GM18867 (cell line): Measurements from ENCODE around the gene POLN.

Experiments used
- ATAC-seq: cut with Tn5 transposase; IDR thresholded peaks from one replicate; pipeline ENCODE4 v1.9.1; 2021; ENCODE audit warnings: mild to moderate bottlenecking, moderate library complexity; ENCODE audit not compliant: unreplicated experiment

The POLN gene

DNA sequence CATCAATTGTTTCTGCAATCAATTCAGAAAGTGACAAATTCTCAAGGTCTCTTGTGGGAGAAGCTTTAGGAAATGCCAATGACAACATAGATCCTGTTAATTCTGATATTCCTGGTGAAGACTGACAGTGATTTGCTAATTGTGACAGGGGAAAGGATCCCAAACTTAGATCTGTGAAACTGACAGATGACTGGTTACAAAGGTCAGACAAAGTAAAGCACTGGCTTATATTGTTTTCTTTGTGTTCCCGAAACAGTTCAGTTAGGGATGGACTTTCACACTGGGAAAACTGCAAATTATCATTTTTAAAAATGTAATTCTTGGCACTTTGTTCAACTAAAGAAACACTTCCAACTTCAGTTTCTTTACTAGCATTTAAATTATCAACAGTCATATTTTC is 152.7 kb downstream of the POLN start:
- ATAC-seq = no peak

DNA sequence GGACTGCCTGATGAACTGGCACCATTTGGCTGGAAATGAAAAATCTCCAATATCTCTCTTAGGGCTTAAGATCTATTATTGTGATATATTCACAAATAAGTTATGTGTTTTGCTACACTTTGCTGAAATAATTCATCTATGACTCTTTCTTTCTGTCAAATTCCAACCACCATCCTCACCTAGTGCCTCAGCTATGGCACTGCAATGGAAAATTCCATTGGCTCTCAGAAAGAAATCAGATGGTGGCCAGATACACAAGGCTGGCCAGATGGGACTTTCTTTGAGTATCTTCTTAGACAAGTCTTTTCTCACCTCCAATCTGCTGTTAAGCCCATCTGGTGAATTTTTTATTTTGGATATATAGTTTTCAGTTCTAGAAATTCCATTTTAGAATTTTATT is 154.8 kb downstream of the POLN start:
- no peak for ATAC-seq

DNA sequence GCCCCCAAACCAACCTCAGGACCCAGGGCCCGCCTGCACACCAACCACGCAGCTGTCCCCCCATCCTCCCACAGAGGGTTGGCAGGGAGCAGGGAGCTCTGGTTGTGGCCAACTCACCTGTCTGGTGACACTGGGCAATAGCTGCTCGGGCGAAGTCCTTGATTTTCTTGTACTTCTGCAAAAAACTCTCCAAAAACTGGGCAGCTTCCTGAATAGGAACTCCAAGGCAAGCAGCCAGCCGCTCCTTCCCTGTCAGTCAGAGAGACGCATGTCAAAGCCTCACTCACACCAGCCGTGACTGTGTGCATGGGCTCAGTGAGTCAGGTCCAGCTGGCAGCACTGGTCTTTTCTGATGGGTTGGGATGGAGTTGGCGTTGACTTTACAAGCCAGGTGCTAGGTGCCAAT is 156.4 kb downstream of the POLN start:
- ATAC-seq = no peak

DNA sequence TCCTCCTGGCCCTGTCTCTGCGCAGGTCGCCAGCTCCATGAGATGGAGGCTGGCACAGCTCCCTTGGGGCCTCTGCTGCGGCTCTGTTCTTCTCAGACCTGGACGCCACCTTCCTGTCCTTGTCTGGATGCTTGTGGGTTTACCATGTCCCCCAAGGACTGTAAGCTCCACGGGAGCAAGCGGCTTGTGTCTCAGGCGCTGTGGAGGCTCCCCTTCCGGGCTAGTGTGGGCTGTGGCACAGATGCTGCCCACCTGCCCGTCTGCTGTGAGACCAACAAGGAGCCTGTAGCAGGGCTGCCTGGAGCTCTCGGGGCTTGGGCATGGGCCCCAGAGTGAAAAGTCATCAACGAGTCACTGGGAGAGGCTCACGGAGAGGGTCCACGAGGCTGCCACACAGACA is 157.6 kb downstream of the POLN start:
- ATAC-seq = no peak

DNA sequence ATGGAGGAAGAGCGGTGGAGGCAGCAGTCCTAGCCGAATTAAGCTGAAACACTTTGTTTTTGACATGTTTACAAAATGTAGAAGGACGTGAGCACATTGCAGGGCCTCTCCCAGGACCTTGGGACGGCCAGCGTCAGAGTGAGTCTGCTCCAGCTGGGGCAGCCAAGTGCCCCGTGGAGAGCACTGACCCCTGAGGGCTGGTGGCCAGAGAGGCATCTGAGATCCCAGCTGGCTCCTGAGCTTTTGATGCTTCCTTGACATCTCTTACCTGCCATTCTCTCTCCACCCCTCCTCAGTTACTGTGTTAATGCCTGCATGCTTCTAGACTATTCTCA is 158.1 kb downstream of the POLN start:
- ATAC-seq = no peak

DNA sequence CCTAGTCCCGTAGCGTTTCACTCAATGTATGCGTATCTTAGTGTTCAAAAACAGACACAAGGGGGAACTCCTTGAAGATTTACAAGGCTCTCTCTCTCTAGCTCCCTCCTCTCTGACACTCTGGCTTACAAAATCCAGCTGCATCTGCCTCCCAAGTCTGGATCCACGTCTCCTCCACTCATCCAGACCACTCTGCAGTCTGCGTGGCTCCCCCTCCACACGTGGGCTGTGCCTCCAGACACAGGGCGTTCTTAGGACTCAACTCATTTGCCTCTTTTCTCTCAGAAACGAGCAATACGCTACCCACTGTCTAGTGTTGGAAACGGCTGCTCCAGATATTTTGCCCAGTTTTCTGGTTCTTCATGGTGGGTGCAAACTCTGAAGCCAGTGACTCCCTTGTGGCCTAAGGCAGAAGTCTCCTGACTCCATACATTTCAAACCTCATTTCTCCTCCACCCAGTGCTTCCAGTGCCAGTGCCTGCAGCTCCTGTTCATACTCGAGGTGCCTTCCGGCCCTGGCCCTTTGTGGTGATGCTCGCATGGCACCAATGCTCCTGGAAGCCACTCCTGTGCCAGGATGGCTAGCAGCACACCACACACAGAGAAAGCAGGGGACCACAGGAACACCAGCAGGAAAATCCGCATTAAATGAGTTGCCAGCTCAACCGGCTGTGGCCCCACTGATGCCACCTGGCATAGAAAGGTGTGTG is 158.7 kb downstream of the POLN start:
- ATAC-seq = no peak

DNA sequence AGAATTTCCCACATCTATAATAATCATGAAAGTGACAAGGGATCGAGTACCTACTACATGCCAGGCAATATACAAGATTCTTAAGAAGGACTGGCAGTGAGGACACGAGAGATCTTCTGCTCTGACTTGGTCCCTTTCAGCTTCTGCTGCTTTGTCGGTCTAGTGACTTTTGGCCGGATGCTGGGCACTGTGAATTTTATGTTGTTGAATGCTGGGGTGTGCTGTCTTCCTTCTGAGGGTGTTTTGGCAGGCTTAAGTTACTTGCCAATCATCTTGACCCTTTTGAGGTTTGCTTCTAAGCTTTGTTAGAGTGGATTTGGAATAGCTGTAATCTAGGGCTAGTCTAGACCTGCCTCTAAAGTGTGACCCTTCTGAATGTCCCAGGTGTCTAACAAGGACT is 159.3 kb downstream of the POLN start:
- ATAC-seq = no peak

DNA sequence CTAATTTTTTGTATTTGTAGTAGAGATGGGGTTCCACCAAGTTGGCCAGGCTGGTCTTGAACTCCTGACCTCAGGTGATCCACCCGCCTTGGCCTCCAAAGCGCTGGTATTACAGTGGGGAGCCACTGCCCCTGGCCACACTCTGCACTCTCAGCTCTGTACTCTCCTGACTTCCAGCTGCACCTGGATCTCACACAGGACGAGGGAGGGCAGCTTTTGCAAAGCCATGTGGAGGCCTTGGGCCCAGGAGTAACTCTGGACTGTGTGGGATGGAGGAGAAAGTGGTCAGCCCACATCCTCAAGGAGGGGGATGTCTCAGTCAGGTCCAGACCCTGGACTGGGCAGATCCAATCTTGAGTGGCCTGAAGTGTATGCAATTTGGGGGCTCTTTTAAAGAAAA is 159.8 kb downstream of the POLN start:
- no peak for ATAC-seq

DNA sequence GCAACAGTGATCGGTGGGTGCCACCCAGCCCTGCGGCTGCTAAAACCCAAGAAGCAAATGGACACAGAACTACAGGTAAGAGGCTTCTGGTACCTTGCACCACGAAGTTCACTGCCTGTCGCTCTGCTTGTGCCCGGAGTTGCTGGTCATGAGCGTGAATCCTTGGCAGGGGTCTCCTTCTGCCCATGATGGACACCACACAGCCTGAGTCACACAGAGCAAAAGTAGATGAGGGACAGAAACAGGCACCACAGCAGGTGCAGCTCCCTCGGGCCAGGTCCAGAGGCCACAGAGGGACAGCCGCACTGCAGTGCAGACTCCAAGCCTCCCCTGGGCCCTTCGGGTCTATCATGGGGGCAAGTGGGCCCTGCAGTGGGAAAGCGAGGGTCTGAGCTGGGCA is 160.4 kb downstream of the POLN start:
- ATAC-seq = no peak

DNA sequence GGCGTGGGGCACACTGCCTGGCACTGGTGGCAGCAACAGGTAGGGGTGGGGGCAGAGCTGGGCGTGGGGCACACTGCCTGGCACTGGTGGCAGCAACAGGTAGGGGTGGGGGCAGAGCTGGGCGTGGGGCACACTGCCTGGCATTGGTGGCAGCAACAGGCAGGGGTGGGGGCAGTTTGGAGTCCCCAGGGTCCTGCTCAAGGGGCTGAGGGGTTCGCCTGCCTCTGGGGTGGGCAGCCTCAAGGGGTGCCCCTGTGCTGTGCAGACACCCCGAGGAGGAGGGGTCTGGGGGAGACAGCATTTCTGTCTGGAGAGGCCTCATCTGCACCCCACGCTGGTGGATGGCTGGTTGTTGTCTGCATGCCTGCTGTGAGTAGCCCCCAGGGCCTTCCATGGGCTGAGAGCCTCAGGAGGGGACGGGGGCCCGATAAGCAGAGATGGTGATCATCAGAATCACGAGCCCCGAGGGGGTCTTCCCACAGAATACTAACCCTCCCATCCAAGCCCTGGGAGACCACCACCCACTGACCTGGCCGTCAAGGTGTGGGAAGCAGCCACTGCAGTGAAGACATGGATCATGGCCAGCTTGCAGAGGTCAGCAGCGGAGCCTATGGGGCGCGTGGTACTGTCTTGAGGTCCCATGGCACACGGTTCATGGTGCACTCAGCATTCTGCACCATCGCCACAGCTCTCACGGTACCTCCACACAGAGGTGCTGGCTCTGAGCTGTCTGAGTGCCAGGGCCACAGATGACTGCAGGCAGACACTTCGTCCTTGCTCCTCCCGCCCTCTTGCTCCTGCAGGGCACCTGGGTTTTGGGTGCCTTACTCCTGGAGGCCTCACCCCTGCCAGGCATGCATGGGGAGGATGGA is 161.3 kb downstream of the POLN start:
- no peak for ATAC-seq

DNA sequence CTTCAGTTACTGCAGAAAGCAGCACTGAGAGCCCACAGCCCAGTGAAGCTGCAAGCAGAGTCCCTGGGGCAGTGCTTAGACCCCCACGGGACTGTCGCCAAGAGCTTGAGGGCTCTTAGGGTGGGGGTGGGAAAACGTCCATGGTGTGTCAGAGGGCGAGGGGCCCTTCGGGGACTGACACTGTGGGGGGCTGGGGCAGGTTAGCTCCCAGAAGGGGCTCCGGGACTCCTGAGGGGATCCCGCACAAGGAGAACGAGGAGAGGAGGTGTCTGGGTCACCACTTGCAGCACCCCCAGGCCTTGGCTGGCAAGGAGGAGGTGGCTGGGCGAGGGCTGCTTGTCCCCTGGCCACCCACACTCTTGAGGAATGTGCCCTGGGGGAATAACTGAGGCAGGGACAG is 162.0 kb downstream of the POLN start:
- ATAC-seq = no peak

DNA sequence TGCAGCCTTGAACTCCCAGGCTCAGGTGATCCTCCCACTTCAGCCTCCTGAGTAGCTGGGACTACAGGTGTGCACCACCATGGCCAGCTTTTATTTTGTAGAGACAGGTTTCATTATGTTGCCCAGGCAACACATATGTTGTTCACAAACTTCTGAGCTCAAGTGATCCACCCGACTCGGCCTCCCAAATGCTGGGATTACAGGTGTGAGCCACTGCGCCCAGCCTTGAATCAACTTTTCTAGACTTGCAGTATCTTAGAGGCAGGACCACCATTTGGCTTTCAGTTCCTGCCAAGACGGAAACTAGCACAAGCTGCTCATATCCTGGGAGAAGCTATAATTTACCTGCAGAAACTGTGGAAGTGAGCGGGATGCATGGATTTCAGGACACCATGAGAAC is 162.9 kb downstream of the POLN start:
- no peak for ATAC-seq

DNA sequence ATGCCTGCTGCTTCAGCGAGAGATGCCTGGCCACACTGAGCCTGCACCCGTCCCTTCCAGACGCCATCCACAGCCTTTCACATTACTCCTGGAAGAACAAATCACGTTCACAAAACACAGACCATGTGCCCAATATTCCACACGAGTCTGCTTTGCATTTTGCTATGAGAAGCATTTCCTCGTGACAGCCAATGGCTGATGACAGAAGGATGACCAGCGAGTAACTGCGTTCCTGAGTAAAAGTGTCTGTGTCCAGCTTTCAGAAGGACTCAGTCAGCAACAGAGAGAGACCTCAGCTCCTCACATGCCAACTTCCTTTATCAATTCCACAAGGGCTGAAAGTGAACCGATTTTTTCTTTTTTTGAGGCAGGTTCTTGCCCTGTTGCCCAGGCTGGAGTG is 163.3 kb downstream of the POLN start:
- ATAC-seq = no peak

DNA sequence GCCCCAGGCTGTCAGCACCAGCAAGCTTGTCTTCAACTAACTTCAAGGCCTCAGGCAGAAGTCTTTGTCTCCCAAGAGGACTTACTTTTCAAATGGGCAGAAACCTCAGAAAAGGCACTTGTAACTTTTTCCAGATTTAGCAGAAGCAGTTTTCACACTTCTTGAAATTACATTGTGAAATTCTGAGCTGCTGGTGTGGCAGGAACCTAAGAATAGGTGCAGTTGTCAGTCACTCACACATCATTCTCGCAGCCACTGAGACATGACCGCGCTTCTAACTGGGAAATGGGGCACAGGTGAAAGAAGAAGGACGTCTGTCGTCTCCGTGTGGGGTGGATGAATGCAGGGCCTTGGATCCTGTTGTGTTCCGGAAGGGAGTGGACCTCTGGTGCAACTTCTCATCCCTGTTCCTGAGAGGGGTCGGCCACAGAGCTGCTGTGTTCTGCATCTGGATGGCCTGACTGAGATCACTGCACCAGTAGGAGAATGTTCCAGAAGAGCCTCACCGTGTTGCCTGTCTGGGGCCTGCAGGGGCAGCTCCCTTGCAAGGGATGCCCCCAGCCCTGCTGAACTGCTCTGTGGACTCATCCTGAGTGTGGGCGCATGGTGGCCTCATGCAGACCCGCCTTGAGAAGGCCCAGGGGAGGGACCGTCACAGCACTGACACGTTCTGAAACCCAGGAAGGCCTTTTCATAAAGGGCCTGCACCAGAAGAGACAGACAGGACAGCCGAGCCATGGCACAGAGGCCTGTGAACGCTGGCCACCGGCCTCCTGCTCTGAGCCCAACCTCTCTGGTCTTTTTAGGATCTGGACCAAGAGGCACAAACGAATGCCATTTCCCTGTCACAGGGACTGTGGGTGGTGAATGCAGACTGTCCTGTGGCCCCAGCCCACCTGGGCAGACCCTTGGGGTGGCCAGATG is 164.1 kb downstream of the POLN start:
- ATAC-seq = peak; percentile 37

DNA sequence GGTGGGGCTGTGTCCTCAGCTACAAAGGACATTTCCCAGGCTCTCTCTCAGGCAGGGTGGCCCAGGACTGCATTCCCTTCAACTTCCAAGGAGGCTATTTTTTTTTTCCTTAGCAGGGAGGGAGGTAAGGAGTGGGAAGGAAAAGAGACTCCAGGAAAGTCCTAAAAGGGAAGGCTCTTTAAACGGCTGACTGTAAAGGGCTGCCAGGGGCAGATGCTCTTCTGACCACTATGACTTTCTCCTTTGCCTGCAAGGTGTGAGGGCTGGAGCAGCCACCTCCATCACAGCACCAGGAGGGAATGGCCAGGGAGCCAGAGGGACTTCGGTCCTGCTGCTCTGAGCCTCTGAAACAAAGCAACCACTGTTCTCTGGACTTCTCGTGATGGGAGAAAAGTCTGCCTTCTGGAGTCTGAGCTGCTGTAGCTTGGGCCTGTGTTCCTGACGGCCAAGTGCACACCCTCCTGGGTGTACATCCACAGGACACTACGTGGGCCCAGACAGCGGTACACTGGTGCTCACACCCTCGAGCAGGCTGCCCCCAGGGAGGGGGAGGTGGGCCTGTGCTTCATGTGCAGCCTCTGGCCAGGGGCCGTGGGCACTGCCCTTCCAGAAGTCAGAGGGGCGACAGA is 164.9 kb downstream of the POLN start:
- no peak for ATAC-seq

DNA sequence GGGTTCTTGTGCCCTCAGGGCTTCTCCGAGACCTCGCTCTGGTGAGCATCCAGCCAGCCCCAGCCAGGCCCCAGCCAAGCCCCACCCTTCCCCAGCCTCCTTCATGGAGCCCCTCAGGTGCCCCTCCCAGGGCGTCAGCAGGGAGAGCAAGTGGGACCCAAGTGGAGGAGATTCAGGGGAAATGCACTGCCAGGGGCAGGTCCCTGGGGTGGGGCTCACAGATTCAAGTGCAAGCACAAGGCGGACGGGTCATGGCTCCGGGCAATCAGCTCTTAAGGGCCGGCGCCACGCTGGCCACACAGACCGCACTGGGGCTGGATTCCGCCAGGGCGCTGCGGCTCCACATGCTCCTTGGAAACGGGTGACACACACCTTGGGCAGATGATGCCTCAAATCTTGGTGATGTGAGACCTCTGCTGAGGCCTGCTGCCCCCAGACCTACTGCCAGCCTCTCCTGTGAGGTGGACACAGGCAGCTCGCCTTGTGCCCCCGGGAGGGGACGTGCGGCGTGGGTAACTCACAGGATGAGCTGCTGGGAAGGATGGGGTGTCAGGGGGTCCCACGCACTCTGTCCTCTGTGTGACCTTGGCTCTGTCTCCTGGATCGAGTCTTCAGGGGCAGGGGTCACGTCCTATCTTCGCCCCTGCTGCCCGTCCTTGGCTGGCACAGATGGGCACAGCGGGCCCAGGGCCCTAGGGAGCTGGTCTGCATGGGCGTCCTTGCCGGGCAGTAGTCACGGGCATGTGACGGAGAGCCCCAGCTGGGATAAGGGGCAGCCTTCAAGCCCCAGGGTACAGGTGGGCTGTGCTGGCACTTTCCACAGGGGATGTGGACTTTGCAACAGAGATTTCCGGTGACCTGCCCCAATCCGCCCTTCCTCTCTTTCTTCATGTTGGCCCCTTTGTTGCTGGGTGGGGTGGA is 165.7 kb downstream of the POLN start:
- no peak for ATAC-seq

DNA sequence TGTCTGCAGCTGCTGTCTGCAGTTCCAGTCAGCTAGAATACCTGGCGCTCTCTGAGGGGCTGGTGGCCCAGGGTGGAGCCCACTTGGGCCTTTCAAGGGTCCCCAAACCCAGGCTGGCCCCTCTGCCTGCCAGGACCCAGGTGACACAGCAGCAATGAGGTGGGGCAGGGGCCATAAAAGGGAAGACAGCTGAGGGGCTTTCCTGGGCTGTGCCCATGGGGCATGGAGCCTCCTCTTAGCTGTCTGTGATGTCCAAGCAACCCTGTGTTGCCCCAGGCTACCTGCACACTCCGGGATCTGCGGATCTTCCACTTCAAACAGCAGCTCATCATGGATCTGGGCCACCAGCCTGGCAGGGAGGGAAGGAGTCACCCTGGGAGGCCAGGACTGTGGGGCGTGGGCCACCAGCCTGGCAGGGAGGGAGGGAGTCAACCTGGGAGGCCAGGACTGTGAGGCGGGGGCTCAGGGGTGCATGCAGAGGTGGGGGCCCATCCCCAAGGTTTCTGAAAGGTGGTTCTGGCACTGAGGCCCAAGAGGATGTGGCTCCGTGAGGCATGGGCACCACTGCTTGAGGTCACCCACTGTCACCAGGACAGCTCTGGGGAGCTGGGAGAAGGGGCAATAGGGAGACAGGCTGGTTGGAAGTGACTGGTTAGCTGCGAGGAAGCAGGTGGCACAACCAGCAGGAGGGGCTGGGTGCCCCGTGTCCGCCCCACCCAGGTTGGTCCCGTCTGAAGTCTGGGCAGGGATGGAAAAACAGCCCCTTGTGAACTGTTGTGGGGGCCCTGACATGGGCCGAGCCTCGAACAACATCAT is 166.5 kb downstream of the POLN start:
- ATAC-seq = no peak

DNA sequence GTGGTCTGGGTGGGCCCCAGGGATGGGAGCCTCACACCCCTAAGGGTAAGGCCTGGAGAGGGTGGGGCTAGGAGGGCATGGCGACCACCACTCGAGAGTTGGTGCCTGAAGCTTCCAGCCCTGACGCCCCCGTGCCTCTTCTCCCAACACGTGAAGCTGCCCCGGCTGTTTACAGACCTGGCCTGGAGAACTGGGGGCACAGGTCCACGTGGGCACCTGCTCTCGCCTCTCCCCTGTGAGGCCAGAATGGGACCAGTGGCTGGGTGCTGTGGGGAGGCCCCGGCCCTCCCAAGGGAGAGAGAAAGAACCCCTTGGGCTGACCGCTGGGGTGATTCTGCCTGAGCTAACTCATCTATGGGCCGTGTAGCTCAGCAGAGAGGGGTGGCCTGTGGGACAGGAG is 167.3 kb downstream of the POLN start:
- no peak for ATAC-seq

DNA sequence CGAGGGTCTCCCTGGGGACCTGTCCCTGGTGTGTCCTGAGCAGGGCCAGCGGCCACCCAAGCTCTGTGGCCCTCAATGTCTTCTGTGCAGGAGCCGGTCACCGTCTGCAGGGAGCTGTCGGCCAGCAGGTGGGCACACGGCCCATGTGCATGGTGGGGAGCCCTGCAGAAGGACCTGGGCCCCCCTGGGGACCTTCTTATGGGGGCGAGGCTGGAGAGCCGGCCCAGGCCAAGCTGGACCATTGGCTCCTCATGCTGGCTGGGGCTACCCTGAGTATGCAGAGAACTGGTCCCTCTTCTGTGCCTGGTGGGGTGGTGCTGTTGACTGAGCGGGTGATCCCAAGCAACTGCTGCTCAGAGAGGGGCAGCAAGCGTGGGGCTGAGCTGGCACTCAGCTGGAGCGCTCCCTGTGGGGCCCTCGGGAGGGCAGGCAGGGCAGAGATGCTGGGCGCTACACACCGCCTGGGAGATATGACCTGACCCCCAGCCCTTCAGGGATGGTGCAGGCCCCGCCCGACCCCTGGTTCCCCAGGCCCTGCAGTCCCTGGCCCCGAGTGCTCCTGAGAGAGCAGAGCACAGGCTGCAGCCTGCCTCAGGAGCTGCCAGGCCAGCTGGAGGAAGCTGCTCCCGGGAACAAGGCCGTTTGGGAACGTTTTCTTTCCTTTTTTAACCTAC is 168.0 kb downstream of the POLN start:
- ATAC-seq = no peak
